Measurements from ENCODE around the gene KRT17.
"Not testable (repeated sequence)": the region's sequence is repeated elsewhere in the genome, so short reads cannot be mapped to it uniquely, and the experiment has no call there.

Gene KRT17

GRCh38 chr17:41623184-41623861, 1.1 kb downstream of the KRT17 start:
- H3K36me3 ChIP-seq (ENCODE audit: insufficient read depth, low read length); H2AFZ ChIP-seq (ENCODE audit: low read length, unreplicated experiment); H3K79me2 ChIP-seq (ENCODE audit: control insufficient read depth, insufficient read depth, low read length, unreplicated experiment); H3K4me3 ChIP-seq (ENCODE audit: low read depth, low read length); H3K4me1 ChIP-seq (ENCODE audit: control insufficient read depth, insufficient read depth, low read length, unreplicated experiment); H3K27ac ChIP-seq (ENCODE audit: low read depth, low read length); H3K27me3 ChIP-seq (ENCODE audit: insufficient read depth, low read length): not testable (repeated sequence)

DNA sequence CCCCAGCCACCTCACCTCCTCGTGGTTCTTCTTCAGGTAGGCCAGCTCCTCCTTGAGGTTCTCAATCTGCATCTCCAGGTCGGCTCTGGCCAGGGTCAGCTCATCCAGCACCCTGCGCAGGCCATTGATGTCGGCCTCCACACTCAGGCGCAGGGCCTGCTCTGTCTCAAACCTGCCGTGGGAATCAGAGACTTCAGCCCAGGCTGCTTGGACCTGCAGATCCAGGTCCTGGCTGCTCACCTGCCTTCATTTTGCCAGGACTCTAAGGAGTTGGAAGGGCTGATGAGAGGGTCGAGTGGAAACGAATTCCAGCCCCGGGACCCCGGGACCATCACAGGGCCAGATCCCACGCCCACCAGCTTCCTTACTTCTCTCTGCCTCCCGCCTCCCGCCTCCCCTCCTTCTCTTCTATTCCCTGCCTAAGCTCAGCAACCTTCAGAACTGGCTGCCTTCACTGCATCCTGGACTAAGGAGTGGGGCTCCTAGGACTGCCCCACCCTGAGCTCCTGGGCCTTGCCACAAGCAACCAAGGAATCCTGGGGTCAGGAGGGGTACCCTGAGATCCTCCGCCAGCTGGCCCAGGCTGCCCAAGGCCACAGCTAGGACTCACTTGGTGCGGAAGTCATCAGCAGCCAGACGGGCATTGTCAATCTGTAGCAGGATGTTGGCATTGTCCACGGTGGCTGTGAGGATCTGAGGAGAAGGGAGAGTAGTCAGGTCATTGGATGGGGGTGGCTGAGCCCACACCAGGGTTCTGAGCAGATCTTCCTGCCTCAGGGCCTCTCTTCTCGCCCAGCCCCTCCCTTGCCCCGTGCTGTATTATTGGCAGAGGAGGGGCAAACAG, 1.8 kb downstream of the KRT17 start:
- H3K4me1 ChIP-seq (ENCODE audit: control insufficient read depth, insufficient read depth, low read length, unreplicated experiment); H2AFZ ChIP-seq (ENCODE audit: low read length, unreplicated experiment); H3K4me3 ChIP-seq (ENCODE audit: low read depth, low read length); H3K79me2 ChIP-seq (ENCODE audit: control insufficient read depth, insufficient read depth, low read length, unreplicated experiment); H3K36me3 ChIP-seq (ENCODE audit: insufficient read depth, low read length); H3K27me3 ChIP-seq (ENCODE audit: insufficient read depth, low read length); H3K27ac ChIP-seq (ENCODE audit: low read depth, low read length): not testable (repeated sequence)

DNA sequence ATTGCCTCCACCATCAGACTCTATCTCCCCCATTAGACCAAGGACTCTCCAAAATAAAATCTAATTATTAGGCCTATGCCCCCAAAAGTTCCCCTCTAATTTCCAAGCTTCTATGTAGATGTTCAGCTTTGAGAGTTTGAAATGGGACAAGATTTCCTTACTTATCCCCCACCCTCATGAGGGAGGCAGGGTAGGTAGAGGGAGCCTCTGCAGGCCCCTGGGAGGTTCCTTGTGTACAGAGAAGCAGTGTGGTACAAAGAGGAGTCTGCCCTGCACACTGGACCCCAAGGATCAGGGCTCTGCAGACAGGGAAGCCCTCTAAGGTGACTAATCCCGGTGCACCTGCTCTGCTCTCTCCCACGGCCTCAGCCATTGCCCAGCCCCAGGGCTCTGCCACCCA, 2.5 kb downstream of the KRT17 start:
- H3K4me3 ChIP-seq (ENCODE audit: low read depth, low read length) = no peak overlapping the region
- no peak overlapping the region for H3K27ac ChIP-seq (ENCODE audit: low read depth, low read length)
- H3K27me3 ChIP-seq (ENCODE audit: insufficient read depth, low read length) = no peaks in the 10 kb centered on the region
- H3K4me1 ChIP-seq (ENCODE audit: control insufficient read depth, insufficient read depth, low read length, unreplicated experiment) = no peaks in the 10 kb centered on the region
- no peaks in the 10 kb centered on the region for H3K36me3 ChIP-seq (ENCODE audit: insufficient read depth, low read length)
- no peaks in the 10 kb centered on the region for H3K79me2 ChIP-seq (ENCODE audit: control insufficient read depth, insufficient read depth, low read length, unreplicated experiment)
- no peak overlapping the region for H2AFZ ChIP-seq (ENCODE audit: low read length, unreplicated experiment)

DNA sequence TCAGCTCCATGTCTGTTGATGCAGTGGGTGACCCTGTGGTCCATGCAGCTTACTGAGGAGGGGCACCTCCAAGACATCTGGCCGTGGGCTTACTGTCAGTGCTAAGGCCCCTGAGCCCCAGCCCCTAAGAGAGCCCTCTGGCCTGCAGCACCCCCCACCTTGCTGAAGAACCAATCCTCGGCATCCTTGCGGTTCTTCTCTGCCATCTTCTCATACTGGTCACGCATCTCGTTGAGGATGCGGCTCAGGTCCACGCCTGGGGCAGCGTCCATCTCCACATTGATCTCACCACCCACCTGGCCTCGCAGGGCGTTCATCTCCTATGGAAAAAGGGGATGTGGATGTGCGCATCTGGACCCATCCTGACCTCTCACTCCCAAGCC, 2.9 kb downstream of the KRT17 start:
- H3K27me3 ChIP-seq (ENCODE audit: insufficient read depth, low read length); H3K79me2 ChIP-seq (ENCODE audit: control insufficient read depth, insufficient read depth, low read length, unreplicated experiment); H3K4me1 ChIP-seq (ENCODE audit: control insufficient read depth, insufficient read depth, low read length, unreplicated experiment); H3K27ac ChIP-seq (ENCODE audit: low read depth, low read length); H3K36me3 ChIP-seq (ENCODE audit: insufficient read depth, low read length); H2AFZ ChIP-seq (ENCODE audit: low read length, unreplicated experiment); H3K4me3 ChIP-seq (ENCODE audit: low read depth, low read length): not testable (repeated sequence)

- Histone ChIP-seq H3K36me3 (ENCODE audit: insufficient read depth, low read length) (no peaks in the 10 kb centered on the region), H3K79me2 (ENCODE audit: control insufficient read depth, insufficient read depth, low read length, unreplicated experiment) (no peaks in the 10 kb centered on the region), H2AFZ (ENCODE audit: low read length, unreplicated experiment) (no peak overlapping the region), H3K27me3 (ENCODE audit: insufficient read depth, low read length) (0 out of 2 replicates have a peak, but pooled peaks cover 4% of the 10 kb centered on the region), H3K4me1 (ENCODE audit: control insufficient read depth, insufficient read depth, low read length, unreplicated experiment) (no peaks in the 10 kb centered on the region), H3K27ac (ENCODE audit: low read depth, low read length) (no peak overlapping the region), H3K4me3 (ENCODE audit: low read depth, low read length) (no peak overlapping the region)
Measured at GRCh38 chr17:41620583-41621434, 3.6 kb downstream of the KRT17 start.

GRCh38 chr17:41619927-41620582, 4.3 kb downstream of the KRT17 start:
- H3K27ac ChIP-seq (ENCODE audit: low read depth, low read length) = not testable (repeated sequence)

DNA sequence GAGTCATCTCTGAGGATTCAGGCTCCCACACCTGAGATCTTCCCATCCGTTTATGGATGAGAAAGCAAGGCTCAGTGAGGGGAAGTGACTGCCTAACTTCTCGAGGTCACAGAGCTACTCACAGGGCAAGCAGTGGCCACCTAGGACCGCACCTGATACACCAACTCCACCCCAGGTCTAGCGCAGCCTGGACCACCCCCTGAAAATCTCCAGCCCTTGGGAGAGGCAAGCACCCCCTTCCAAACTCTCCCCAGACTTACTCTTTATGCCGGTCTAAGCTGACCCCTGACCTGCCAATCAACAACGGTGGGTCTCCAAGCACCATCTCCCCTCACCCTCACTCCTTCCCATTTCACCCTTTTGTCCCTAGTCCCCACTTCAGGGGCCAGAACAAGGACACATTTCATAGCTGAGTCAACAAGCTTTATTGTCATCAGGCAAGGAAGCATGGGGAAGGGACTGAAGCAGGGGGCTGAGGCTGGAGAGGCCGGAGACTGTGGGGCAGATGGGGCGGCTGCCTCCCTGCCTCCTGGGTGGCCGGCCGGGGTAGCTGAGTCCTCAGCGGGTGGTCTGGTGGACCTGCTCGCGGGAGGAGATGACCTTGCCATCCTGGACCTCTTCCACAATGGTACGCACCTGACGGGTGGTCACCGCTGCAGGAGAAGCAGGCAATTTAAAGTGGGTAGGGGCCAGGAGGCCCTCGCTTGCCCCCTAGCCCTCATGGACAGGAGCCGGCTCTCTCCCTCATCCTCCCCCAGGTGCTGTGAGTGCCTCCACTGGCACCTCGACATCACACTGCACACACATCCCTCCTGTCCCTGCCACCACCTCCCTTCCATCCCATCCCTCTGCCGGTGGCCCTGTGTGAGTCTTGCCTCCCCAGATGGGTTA, 5.1 kb downstream of the KRT17 start:
- Histone ChIP-seq H3K27me3 (ENCODE audit: insufficient read depth, low read length) (0 out of 2 replicates have a peak, but pooled peaks cover 4% of the 10 kb centered on the region), H2AFZ (ENCODE audit: low read length, unreplicated experiment) (no peak overlapping the region), H3K27ac (ENCODE audit: low read depth, low read length) (no peak overlapping the region), H3K79me2 (ENCODE audit: control insufficient read depth, insufficient read depth, low read length, unreplicated experiment) (no peaks in the 10 kb centered on the region), H3K36me3 (ENCODE audit: insufficient read depth, low read length) (no peaks in the 10 kb centered on the region), H3K4me3 (ENCODE audit: low read depth, low read length) (no peak overlapping the region), H3K4me1 (ENCODE audit: control insufficient read depth, insufficient read depth, low read length, unreplicated experiment) (no peaks in the 10 kb centered on the region)

More at GRCh38 chr17:41619927-41620582, 4.3 kb downstream of the KRT17 start:
- not testable (repeated sequence) for H3K36me3 ChIP-seq (ENCODE audit: insufficient read depth, low read length); H3K27me3 ChIP-seq (ENCODE audit: insufficient read depth, low read length); H3K4me1 ChIP-seq (ENCODE audit: control insufficient read depth, insufficient read depth, low read length, unreplicated experiment); H2AFZ ChIP-seq (ENCODE audit: low read length, unreplicated experiment); H3K4me3 ChIP-seq (ENCODE audit: low read depth, low read length); H3K79me2 ChIP-seq (ENCODE audit: control insufficient read depth, insufficient read depth, low read length, unreplicated experiment)

DNA sequence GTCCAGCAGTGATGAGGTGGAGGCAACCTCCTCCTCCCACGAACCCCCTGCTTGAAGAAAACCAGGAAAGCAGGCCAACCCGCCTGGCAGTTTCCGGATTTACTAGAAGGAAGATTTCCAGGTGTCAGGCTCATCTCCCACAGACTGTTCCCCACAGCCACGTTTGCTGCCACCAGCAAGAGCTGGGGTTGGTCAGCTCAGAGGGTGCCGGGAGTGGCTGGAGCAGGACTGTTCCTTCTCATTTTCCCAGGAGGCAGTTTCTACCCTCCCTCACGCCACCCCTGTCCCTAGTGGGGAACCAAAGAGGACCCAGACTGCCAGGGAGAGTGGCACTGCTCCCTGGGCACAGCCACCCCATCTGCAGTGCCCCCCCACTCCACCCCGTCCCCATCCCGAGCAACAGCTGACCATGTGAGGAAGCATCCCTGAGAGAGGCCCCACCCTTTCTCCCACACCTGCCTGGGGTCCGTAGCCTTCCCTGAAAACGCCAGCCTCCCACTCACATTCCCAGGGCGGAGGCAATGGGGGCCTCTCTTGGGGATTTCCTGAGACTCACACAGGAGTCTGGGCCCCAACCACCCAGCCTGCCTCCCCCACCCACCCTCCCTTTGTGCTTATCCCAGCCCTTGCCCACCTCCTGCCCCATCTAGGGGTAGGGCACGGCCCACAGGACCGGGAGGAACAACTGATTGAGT, 5.9 kb downstream of the KRT17 start:
- H2AFZ ChIP-seq (ENCODE audit: low read length, unreplicated experiment) = no peak overlapping the region
- H3K27me3 ChIP-seq (ENCODE audit: insufficient read depth, low read length) = 0 out of 2 replicates have a peak, but pooled peaks cover 4% of the 10 kb centered on the region
- H3K27ac ChIP-seq (ENCODE audit: low read depth, low read length) = no peak overlapping the region
- no peaks in the 10 kb centered on the region for H3K36me3 ChIP-seq (ENCODE audit: insufficient read depth, low read length)
- no peak overlapping the region for H3K4me3 ChIP-seq (ENCODE audit: low read depth, low read length)
- H3K79me2 ChIP-seq (ENCODE audit: control insufficient read depth, insufficient read depth, low read length, unreplicated experiment) = no peaks in the 10 kb centered on the region
- H3K4me1 ChIP-seq (ENCODE audit: control insufficient read depth, insufficient read depth, low read length, unreplicated experiment) = no peaks in the 10 kb centered on the region

DNA sequence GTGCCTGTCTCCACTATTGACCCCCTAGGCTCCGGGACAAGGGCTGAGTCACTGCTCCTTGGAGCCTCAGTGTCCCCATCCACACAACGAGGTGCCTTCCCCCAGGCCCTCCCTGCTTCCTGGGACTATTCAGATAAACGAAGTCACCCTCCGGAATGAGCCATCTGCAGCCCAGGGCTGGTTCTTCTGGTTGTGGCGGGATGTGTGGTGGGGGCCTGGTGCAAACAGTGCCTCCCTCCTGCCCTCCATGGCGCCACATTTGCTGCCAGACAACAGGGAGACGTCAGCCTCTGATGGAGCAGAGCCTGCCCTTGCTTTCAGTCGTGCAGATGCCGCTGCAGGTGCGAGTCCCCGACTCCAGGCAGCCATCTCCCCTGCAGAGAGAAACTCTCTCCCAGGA, 6.7 kb downstream of the KRT17 start:
- no peak overlapping the region for H2AFZ ChIP-seq (ENCODE audit: low read length, unreplicated experiment)
- H3K27me3 ChIP-seq (ENCODE audit: insufficient read depth, low read length) = 0 out of 2 replicates have a peak, but pooled peaks cover 4% of the 10 kb centered on the region
- peaks cover 2% of the 10 kb centered on the region for H3K4me1 ChIP-seq (ENCODE audit: control insufficient read depth, insufficient read depth, low read length, unreplicated experiment)
- H3K4me3 ChIP-seq (ENCODE audit: low read depth, low read length) = no peak overlapping the region
- no peaks in the 10 kb centered on the region for H3K36me3 ChIP-seq (ENCODE audit: insufficient read depth, low read length)
- H3K79me2 ChIP-seq (ENCODE audit: control insufficient read depth, insufficient read depth, low read length, unreplicated experiment) = no peaks in the 10 kb centered on the region
- no peak overlapping the region for H3K27ac ChIP-seq (ENCODE audit: low read depth, low read length)
